SIG-M5 treated with dmso at 0.1 percent for 504 hours (cell line): Measurements from ENCODE around the gene AHCYL2.
"Not testable (repeated sequence)": the region's sequence is repeated elsewhere in the genome, so short reads cannot be mapped to it uniquely, and the experiment has no call there.

Experiments
- DNase-seq: peaks from one replicate; lab custom pipeline; 2025; ENCODE audit not compliant: unreplicated experiment; lab: John Stamatoyannopoulos, UW

The AHCYL2 gene

GRCh38 chr7:129240119-129240820, 15.4 kb downstream of the AHCYL2 start:
- DNase-seq = no peak

GRCh38 chr7:129244220-129244619, 19.4 kb downstream of the AHCYL2 start:
- DNase-seq = no peak

GRCh38 chr7:129245533-129245932, 20.7 kb downstream of the AHCYL2 start:
- DNase-seq = no peak

GRCh38 chr7:129247087-129247486, 22.3 kb downstream of the AHCYL2 start:
- no peak for DNase-seq

- DNase-seq = no peak
Observed at GRCh38 chr7:129252128-129252527, 27.3 kb downstream of the AHCYL2 start.

GRCh38 chr7:129252603-129253002, 27.8 kb downstream of the AHCYL2 start:
- not testable (repeated sequence) for DNase-seq

- DNase-seq = no peak
Observed at GRCh38 chr7:129255800-129256199, 31.0 kb downstream of the AHCYL2 start.

GRCh38 chr7:129256221-129256620, 31.4 kb downstream of the AHCYL2 start:
- DNase-seq = no peak

- no peak for DNase-seq
Observed at GRCh38 chr7:129257168-129257567, 32.3 kb downstream of the AHCYL2 start.

GRCh38 chr7:129258649-129259389, 34.0 kb downstream of the AHCYL2 start:
- DNase-seq = no peak

GRCh38 chr7:129262324-129262723, 37.5 kb downstream of the AHCYL2 start:
- DNase-seq = no peak

- DNase-seq = no peak
Observed at GRCh38 chr7:129263168-129263567, 38.3 kb downstream of the AHCYL2 start.

GRCh38 chr7:129264534-129264933, 39.7 kb downstream of the AHCYL2 start:
- DNase-seq = no peak

GRCh38 chr7:129265328-129265727, 40.5 kb downstream of the AHCYL2 start:
- no peak for DNase-seq

GRCh38 chr7:129266181-129266580, 41.4 kb downstream of the AHCYL2 start:
- DNase-seq = no peak

- no peak for DNase-seq
Observed at GRCh38 chr7:129270077-129270476, 45.2 kb downstream of the AHCYL2 start.

GRCh38 chr7:129271500-129272355, 46.9 kb downstream of the AHCYL2 start:
- peak; percentile 50 for DNase-seq

GRCh38 chr7:129273936-129274335, 49.1 kb downstream of the AHCYL2 start:
- no peak for DNase-seq

GRCh38 chr7:129277629-129278028, 52.8 kb downstream of the AHCYL2 start:
- DNase-seq = no peak

- DNase-seq = no peak
Observed at GRCh38 chr7:129278688-129279087, 53.9 kb downstream of the AHCYL2 start.

- DNase-seq = no peak
Observed at GRCh38 chr7:129279757-129280156, 54.9 kb downstream of the AHCYL2 start.

GRCh38 chr7:129281163-129281562, 56.3 kb downstream of the AHCYL2 start:
- DNase-seq = no peak
